SK-N-SH treated with all-trans-retinoic acid at 6 μM for 48 hours (cell line): ENCODE data around the gene GPR132.
A peak's percentile ranks its signal among the peaks of the same experiment; 100 is the strongest.

ENCODE experiments used
- ATAC-seq: fragments of 200-7000 bp; cut with Tn5 transposase; 3 replicates; pipeline ENCODE4 v1.9.1; 2020; ENCODE audit warnings: mild to moderate bottlenecking, moderate library complexity
- BACH2 ChIP-seq: fragments of 250-450 bp; sonication (Bioruptor Pico); IDR thresholded peaks from 2 replicates; pipeline ENCODE4 v1.9.0; 2021; ENCODE audit warnings: mild to moderate bottlenecking, borderline replicate concordance
- CSDC2 ChIP-seq: fragments of 250-450 bp; sonication (Bioruptor Pico); IDR thresholded peaks from 2 replicates; pipeline ENCODE4 v1.5.0; 2020; ENCODE audit warnings: mild to moderate bottlenecking, moderate library complexity
- ESRRG ChIP-seq: fragments of 250-450 bp; sonication (Bioruptor Pico); IDR thresholded peaks from 2 replicates; pipeline ENCODE4 v1.6.1; 2021; ENCODE audit warnings: mild to moderate bottlenecking
- OSR1 ChIP-seq: fragments of 250-450 bp; sonication (Bioruptor Pico); IDR thresholded peaks from 2 replicates; pipeline ENCODE4 v1.8.0; 2022; ENCODE audit warnings: moderate library complexity, mild to moderate bottlenecking, inconsistent platforms
- RARB ChIP-seq: fragments of 250-450 bp; sonication (Bioruptor Pico); IDR thresholded peaks from 2 replicates; pipeline ENCODE4 v1.8.0; 2021; ENCODE audit warnings: mild to moderate bottlenecking, moderate library complexity
- SNAI2 ChIP-seq: fragments of 250-450 bp; sonication (Bioruptor Pico); IDR thresholded peaks from 2 replicates; pipeline ENCODE4 v1.5.0; 2020; ENCODE audit warnings: mild to moderate bottlenecking, moderate library complexity
- TOX ChIP-seq: fragments of 250-450 bp; sonication (Bioruptor Pico); IDR thresholded peaks from 2 replicates; pipeline ENCODE4 v1.8.0; 2021; ENCODE audit warnings: mild to moderate bottlenecking, moderate library complexity, borderline replicate concordance
- ZC3H10 ChIP-seq: fragments of 250-450 bp; sonication (Bioruptor Pico); IDR thresholded peaks from 2 replicates; pipeline ENCODE4 v1.5.1; 2021; ENCODE audit warnings: mild to moderate bottlenecking, moderate library complexity
- ZFP3 ChIP-seq: fragments of 250-450 bp; sonication (Bioruptor Pico); IDR thresholded peaks from 2 replicates; pipeline ENCODE4 v1.5.0; 2020; ENCODE audit warnings: mild to moderate bottlenecking, moderate library complexity
- ZFP30 ChIP-seq: fragments of 450-650 bp; formaldehyde crosslinking; IDR thresholded peaks from 2 replicates; pipeline ENCODE4 v1.5.0; 2022; ENCODE audit warnings: mild to moderate bottlenecking, moderate library complexity
- ZNF565 ChIP-seq: fragments of 450-650 bp; formaldehyde crosslinking; conservative IDR thresholded peaks from 2 replicates; pipeline ENCODE4 v1.5.0; 2020; ENCODE audit warnings: low read depth, mild to moderate bottlenecking, moderate library complexity
- ZNF70 ChIP-seq: fragments of 450-650 bp; formaldehyde crosslinking; IDR thresholded peaks from 2 replicates; pipeline ENCODE4 v1.5.0; 2020; ENCODE audit warnings: mild to moderate bottlenecking, moderate library complexity
- ZNF8 ChIP-seq: fragments of 450-650 bp; formaldehyde crosslinking; IDR thresholded peaks from 2 replicates; pipeline ENCODE4 v1.5.0; 2020; ENCODE audit warnings: mild to moderate bottlenecking, moderate library complexity
- TF ChIP-seq, protein P1 (sequence below): fragments of 250-450 bp; sonication (Bioruptor Pico); IDR thresholded peaks from 2 replicates; pipeline ENCODE4 v1.5.1; 2020; ENCODE audit warnings: low read depth, mild to moderate bottlenecking, moderate library complexity
- TF ChIP-seq, protein P2 (sequence below): fragments of 250-450 bp; sonication (Bioruptor Pico); IDR thresholded peaks from 2 replicates; pipeline ENCODE4 v1.5.0; 2020; ENCODE audit warnings: mild to moderate bottlenecking, moderate library complexity
- TF ChIP-seq, protein P3 (sequence below): fragments of 250-450 bp; sonication (Bioruptor Pico); IDR thresholded peaks from 2 replicates; pipeline ENCODE4 v1.5.1; 2021; ENCODE audit warnings: mild to moderate bottlenecking, moderate library complexity
- TF ChIP-seq, protein P4 (sequence below): fragments of 250-450 bp; sonication (Bioruptor Pico); IDR thresholded peaks from 2 replicates; pipeline ENCODE4 v1.8.0; 2021; ENCODE audit warnings: low read depth, mild to moderate bottlenecking, moderate library complexity, borderline replicate concordance

Gene GPR132

DNA sequence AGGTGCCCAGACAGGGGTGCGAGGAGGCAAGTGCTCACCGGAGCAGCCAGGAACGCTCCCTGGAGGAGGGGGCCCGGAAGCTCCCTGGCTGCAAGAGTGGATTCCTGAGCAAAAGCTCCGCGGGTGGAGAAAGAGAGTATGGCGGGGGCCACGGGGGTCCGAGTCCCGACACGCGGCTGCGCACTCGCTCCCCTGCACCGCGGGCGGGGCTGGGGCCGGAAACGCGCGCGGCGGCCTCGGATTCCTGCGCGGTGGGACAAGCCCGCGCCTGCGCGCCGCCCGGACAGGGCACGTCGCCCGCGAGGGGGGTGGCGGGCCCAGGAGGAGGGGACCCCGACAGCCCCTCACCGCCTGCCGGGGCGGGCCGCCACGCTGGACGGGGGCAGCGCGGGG is 27.8 kb upstream of the GPR132 start:
- TF ChIP-seq ESRRG (CRISPR knock-in tag) (no peak), SNAI2 (CRISPR knock-in tag) (no peak), ZNF565 (CRISPR knock-in tag) (no peak)
- TF ChIP-seq, protein P1, sequence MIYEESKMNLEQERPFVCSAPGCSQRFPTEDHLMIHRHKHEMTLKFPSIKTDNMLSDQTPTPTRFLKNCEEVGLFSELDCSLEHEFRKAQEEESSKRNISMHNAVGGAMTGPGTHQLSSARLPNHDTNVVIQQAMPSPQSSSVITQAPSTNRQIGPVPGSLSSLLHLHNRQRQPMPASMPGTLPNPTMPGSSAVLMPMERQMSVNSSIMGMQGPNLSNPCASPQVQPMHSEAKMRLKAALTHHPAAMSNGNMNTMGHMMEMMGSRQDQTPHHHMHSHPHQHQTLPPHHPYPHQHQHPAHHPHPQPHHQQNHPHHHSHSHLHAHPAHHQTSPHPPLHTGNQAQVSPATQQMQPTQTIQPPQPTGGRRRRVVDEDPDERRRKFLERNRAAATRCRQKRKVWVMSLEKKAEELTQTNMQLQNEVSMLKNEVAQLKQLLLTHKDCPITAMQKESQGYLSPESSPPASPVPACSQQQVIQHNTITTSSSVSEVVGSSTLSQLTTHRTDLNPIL, result no peak
- ATAC-seq, result peak; percentile 21

DNA sequence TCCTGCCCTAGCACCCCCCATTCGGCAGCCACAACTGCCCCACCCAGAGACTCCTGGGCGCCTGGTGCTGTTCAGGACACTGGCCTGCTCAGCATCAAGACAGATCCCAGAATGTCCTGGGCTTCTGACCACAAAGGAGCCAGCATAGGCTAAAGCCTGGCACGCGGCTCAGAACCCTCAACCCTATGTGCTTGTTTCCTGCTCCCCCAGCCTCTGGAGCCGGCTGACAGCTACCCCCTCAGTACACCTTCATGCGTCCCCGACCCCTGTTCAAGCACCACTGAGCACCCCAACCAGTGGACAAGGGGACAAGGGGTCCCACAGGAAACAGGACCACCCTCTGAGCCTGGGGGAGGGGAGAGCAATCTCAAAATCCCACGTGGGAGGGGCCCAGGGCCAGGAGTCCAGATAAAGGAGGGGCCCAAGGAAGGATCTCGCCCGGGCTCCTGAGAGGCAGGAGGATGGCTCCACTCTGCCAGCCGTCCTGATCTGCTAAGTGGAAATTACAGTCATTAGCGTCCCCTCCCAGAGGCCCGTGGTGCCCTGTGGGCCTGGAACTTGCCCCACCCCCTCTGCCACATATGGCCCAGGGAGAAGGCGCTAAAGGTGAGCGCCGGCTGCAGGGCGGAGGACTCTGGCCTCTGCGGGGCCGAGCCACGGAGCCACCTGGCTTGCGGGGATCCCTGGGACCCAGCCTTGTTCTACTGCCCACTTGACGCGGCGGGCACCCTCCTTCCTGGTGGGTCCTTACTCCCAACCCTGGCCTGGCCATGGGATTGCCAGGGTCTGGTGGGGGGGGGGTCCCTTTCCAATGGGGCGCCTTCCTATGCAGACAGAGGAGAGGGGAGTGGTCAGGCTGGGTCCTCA is 27.2 kb upstream of the GPR132 start:
- TF ChIP-seq RARB (no peak), ZNF70 (CRISPR knock-in tag) (no peak), ZNF565 (CRISPR knock-in tag) (no peak), ZFP3 (CRISPR knock-in tag) (no peak), TOX (CRISPR knock-in tag) (no peak), OSR1 (CRISPR knock-in tag) (no peak), SNAI2 (CRISPR knock-in tag) (no peak), BACH2 (no peak), CSDC2 (CRISPR knock-in tag) (no peak), ZNF8 (CRISPR knock-in tag) (no peak)
- TF ChIP-seq, protein P2, sequence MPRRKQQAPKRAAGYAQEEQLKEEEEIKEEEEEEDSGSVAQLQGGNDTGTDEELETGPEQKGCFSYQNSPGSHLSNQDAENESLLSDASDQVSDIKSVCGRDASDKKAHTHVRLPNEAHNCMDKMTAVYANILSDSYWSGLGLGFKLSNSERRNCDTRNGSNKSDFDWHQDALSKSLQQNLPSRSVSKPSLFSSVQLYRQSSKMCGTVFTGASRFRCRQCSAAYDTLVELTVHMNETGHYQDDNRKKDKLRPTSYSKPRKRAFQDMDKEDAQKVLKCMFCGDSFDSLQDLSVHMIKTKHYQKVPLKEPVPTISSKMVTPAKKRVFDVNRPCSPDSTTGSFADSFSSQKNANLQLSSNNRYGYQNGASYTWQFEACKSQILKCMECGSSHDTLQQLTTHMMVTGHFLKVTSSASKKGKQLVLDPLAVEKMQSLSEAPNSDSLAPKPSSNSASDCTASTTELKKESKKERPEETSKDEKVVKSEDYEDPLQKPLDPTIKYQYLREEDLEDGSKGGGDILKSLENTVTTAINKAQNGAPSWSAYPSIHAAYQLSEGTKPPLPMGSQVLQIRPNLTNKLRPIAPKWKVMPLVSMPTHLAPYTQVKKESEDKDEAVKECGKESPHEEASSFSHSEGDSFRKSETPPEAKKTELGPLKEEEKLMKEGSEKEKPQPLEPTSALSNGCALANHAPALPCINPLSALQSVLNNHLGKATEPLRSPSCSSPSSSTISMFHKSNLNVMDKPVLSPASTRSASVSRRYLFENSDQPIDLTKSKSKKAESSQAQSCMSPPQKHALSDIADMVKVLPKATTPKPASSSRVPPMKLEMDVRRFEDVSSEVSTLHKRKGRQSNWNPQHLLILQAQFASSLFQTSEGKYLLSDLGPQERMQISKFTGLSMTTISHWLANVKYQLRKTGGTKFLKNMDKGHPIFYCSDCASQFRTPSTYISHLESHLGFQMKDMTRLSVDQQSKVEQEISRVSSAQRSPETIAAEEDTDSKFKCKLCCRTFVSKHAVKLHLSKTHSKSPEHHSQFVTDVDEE (CRISPR knock-in tag), result no peak
- TF ChIP-seq, protein P1, result no peak
- TF ChIP-seq, protein P3, sequence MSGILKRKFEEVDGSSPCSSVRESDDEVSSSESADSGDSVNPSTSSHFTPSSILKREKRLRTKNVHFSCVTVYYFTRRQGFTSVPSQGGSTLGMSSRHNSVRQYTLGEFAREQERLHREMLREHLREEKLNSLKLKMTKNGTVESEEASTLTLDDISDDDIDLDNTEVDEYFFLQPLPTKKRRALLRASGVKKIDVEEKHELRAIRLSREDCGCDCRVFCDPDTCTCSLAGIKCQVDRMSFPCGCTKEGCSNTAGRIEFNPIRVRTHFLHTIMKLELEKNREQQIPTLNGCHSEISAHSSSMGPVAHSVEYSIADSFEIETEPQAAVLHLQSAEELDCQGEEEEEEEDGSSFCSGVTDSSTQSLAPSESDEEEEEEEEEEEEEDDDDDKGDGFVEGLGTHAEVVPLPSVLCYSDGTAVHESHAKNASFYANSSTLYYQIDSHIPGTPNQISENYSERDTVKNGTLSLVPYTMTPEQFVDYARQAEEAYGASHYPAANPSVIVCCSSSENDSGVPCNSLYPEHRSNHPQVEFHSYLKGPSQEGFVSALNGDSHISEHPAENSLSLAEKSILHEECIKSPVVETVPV (CRISPR knock-in tag), result no peak
- TF ChIP-seq, all 23 proteins: peak for 0
- ATAC-seq, result peak; percentile 3; the same call in 2 of the 3 replicates

- TF ChIP-seq, protein P4, sequence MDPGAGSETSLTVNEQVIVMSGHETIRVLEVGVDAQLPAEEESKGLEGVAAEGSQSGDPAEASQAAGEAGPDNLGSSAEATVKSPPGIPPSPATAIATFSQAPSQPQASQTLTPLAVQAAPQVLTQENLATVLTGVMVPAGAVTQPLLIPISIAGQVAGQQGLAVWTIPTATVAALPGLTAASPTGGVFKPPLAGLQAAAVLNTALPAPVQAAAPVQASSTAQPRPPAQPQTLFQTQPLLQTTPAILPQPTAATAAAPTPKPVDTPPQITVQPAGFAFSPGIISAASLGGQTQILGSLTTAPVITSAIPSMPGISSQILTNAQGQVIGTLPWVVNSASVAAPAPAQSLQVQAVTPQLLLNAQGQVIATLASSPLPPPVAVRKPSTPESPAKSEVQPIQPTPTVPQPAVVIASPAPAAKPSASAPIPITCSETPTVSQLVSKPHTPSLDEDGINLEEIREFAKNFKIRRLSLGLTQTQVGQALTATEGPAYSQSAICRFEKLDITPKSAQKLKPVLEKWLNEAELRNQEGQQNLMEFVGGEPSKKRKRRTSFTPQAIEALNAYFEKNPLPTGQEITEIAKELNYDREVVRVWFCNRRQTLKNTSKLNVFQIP (CRISPR knock-in tag), result no peak
- no peak for TF ChIP-seq BACH2
- TF ChIP-seq, protein P3 (CRISPR knock-in tag), result no peak
- TF ChIP-seq ZFP30, result no peak
- TF ChIP-seq ZC3H10 (CRISPR knock-in tag), result no peak
- no peak for TF ChIP-seq ZFP3 (CRISPR knock-in tag)
- no peak for TF ChIP-seq RARB
- TF ChIP-seq, protein P1, result no peak
- peak; percentile 7; the same call in 2 of the 3 replicates for ATAC-seq
Measured at GRCh38 chr14:105091517-105092170, 26.4 kb upstream of the GPR132 start.
